Adrenal gland (tissue), 5 donors: ENCODE results near the gene CAMTA1.

Experiments used
- POLR2A ChIP-seq, 2 donors: fragments of 450-650 bp; IDR thresholded peaks; one replicate each; pipeline ENCODE4 v1.6.1; 2017; ENCODE audit warnings: antibody characterized with exemption in 2 of 2, mild to moderate bottlenecking in 2 of 2, moderate library complexity in 1 of 2
- TF ChIP-seq, protein P1 (sequence below), 6 experiments: fragments of 450-650 bp in 4 of 6; fragments of 200-600 bp in 2 of 6; sonication (generic) in 1 of 6; IDR thresholded peaks; 1 replicate in 5 of 6; 2 replicates in 1 of 6; pipeline versions ENCODE4 v1.5.1 to v1.8.0; 2016 to 2021; ENCODE audit warnings: antibody characterized with exemption in 6 of 6, mild to moderate bottlenecking in 2 of 6, moderate library complexity in 1 of 6
- donor health status: DM: no; HTN: no; CAD: no.

DNA sequence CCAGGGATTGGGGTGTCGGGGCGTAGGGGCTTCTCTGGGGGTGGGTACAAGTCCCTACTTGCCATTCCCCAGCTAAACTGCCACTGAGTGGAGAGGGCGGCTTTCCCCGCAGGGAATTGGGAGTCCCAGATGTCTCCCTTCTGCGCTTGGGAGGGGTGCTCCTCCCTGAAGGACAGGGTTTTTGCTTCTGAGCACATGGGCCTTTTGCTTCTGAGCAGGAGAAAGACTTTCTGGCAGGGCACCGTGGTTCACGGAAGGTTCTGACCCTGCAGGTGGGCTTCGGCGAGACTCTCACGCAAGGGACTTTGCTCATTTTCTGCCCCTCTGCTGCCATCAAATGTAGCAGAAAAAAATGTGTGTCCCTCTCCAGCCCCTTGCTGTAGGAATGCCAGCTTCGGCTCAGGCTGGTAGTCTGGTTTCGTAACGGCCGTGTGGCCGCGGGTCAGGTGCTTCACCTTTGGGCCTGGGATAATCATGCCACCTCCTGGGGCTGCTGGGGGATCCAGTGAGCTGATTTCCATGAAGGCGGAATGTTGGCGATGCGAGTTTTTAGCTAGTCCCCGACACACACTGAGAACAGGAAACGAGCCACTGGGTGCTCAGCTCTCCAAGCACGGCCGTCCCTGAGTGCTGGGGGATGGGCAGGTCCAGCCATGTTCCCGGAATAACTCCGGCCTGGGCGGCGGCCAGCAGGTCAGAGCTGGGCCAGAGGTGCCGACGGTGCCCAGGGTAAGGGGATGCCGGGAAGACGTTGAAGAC, 364.0 kb downstream of the CAMTA1 start:
- TF ChIP-seq, protein P1, sequence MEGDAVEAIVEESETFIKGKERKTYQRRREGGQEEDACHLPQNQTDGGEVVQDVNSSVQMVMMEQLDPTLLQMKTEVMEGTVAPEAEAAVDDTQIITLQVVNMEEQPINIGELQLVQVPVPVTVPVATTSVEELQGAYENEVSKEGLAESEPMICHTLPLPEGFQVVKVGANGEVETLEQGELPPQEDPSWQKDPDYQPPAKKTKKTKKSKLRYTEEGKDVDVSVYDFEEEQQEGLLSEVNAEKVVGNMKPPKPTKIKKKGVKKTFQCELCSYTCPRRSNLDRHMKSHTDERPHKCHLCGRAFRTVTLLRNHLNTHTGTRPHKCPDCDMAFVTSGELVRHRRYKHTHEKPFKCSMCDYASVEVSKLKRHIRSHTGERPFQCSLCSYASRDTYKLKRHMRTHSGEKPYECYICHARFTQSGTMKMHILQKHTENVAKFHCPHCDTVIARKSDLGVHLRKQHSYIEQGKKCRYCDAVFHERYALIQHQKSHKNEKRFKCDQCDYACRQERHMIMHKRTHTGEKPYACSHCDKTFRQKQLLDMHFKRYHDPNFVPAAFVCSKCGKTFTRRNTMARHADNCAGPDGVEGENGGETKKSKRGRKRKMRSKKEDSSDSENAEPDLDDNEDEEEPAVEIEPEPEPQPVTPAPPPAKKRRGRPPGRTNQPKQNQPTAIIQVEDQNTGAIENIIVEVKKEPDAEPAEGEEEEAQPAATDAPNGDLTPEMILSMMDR (IDR thresholded peaks at IDR 0.05), result no peak
- TF ChIP-seq POLR2A (IDR thresholded peaks at IDR 0.05), result no peak
